Vagina (tissue), 2 donors: Measurements from ENCODE around the gene GSTO2.
"Not testable (repeated sequence)": the region's sequence is repeated elsewhere in the genome, so short reads cannot be mapped to it uniquely, and the experiment has no call there.

ENCODE experiments used
- CTCF ChIP-seq, 3 experiments: fragments of 450-650 bp in 2 of 3; fragments of 200-600 bp in 1 of 3; sonication (generic) in 1 of 3; IDR thresholded peaks; one replicate each; pipeline ENCODE4 v1.5.1; 2017 to 2019; ENCODE audit warnings: antibody characterized with exemption in 3 of 3, mild to moderate bottlenecking in 2 of 3, moderate library complexity in 2 of 3
- POLR2A ChIP-seq, 2 donors: fragments of 450-650 bp; IDR thresholded peaks; one replicate each; pipeline ENCODE4 v1.6.1; 2017; ENCODE audit warnings: antibody characterized with exemption in 2 of 2, mild to moderate bottlenecking in 2 of 2, moderate library complexity in 2 of 2
- POLR2AphosphoS5 ChIP-seq, 2 donors: sonication (generic); formaldehyde crosslinking; IDR thresholded peaks; one replicate each; pipeline ENCODE4 v1.9.0; 2017; ENCODE audit warnings: antibody characterized with exemption in 2 of 2, mild to moderate bottlenecking in 2 of 2, low read depth in 1 of 2; ENCODE audit not compliant: insufficient read depth in 1 of 2

GRCh38 chr10:104243009-104243408, 26.0 kb upstream of the GSTO2 start:
- not testable (repeated sequence) for TF ChIP-seq POLR2A (IDR thresholded peaks at IDR 0.05); CTCF (IDR thresholded peaks at IDR 0.05); POLR2AphosphoS5 (IDR thresholded peaks at IDR 0.05; ENCODE audit: insufficient read depth in 1 of 2, low read depth in 1 of 2)
